Naive thymus-derived CD8-positive, alpha-beta T cell (primary cell): Measurements from ENCODE around the gene SKAP1. TPM values are rescaled to one million over a fixed set of nuclear protein-coding genes. Genes with fewer than 3 reads are reported as not detected.

ENCODE experiments used
- ATAC-seq, 2 donors: fragments of 150-1000 bp; cut with Tn5 transposase in 1 of 2; sonication (Bioruptor Pico), chemical (Tn5 transposase) in 1 of 2; 1 replicate in 1 of 2; 2 replicates in 1 of 2; pipeline ENCODE4 v1.10.0; 2021; ENCODE audit warnings: mild to moderate bottlenecking in 2 of 2, moderate library complexity in 2 of 2
- POLR2A ChIA-PET: fragments of 350-600 bp; sonication (Branson Sonifier 250); formaldehyde crosslinking; loops from one replicate; lab custom pipeline; 2021; ENCODE audit warnings: antibody characterized with exemption; lab: Charles Lee
- DNase-seq, 10 donors: peaks; one replicate each; pipeline versions ENCODE4 v3.0.0 to v3.0.0-alpha.2; 2020 to 2022
- H3K27ac Mint-ChIP-seq, 10 donors: one replicate each; pipeline ENCODE4 v1.8.0; 2020 to 2022; ENCODE audit warnings: mild to moderate bottlenecking in 10 of 10, mixed read lengths in 10 of 10, moderate library complexity in 4 of 10, inconsistent platforms in 1 of 10
- H3K27me3 Mint-ChIP-seq, 5 donors: one replicate each; pipeline ENCODE4 v1.8.0; 2021 to 2022; ENCODE audit warnings: mixed read lengths in 5 of 5
- H3K36me3 Mint-ChIP-seq, 3 donors: one replicate each; pipeline ENCODE4 v1.8.0; 2020 to 2022; ENCODE audit warnings: mixed read lengths in 3 of 3, mild to moderate bottlenecking in 2 of 3, inconsistent platforms in 1 of 3
- H3K4me1 Mint-ChIP-seq, 4 donors: one replicate each; pipeline ENCODE4 v1.8.0; 2021 to 2022; ENCODE audit warnings: mixed read lengths in 4 of 4
- H3K4me3 Mint-ChIP-seq, 10 donors: one replicate each; pipeline ENCODE4 v1.8.0; 2020 to 2022; ENCODE audit warnings: mild to moderate bottlenecking in 10 of 10, mixed read lengths in 10 of 10, moderate library complexity in 6 of 10, inconsistent platforms in 1 of 10
- H3K9me3 Mint-ChIP-seq, 9 donors: one replicate each; pipeline ENCODE4 v1.8.0; 2020 to 2022; ENCODE audit warnings: mixed read lengths in 9 of 9, mild to moderate bottlenecking in 3 of 9, inconsistent platforms in 1 of 9, moderate library complexity in 1 of 9
- polyA plus RNA-seq, 3 donors: library from polyadenylated mRNA; unstranded; fragments of 300-500 nt; fragmentation: Illumina TruSeq; gene quantifications; one replicate each; pipeline ENCODE4 v1.2.3, GENCODE V29; 2021
- total RNA-seq, 8 experiments: library from RNA in 2 of 8; stranded (reverse) in 2 of 8; gene quantifications; one replicate each; pipeline ENCODE4 v1.2.3 and lab custom pipeline; 2021 to 2026

Gene SKAP1
- total and polyA plus RNA-seq, 5 experiments from 2014 or later: 73.0 to 237 (median 223) TPM

- no peaks in the 10 kb centered on the region for H3K9me3 Mint-ChIP-seq
- H3K27me3 Mint-ChIP-seq: no peaks in the 10 kb centered on the region
- H3K4me3 Mint-ChIP-seq: no peak overlapping the region
- peaks cover 13 to 93% (median 21%) of the 10 kb centered on the region in 3 donors for H3K36me3 Mint-ChIP-seq
- peaks cover under 1 to 23% (median 15%) of the 10 kb centered on the region in 4 donors for H3K4me1 Mint-ChIP-seq
- no peak for ATAC-seq
- H3K27ac Mint-ChIP-seq: peak overlapping the region in 6 of 10 donors; percentile 2 to 52 (median 26)
- no peak for DNase-seq
- POLR2A ChIA-PET: no interaction called here
Observed at GRCh38 chr17:48179071-48179945, 250.7 kb downstream of the SKAP1 start.

GRCh38 chr17:48178317-48178716, 251.7 kb downstream of the SKAP1 start:
- H3K27me3 Mint-ChIP-seq: no peaks in the 10 kb centered on the region
- no peak overlapping the region for H3K4me3 Mint-ChIP-seq
- no peak for DNase-seq
- no peaks in the 10 kb centered on the region for H3K9me3 Mint-ChIP-seq
- H3K36me3 Mint-ChIP-seq: peaks cover 13 to 88% (median 21%) of the 10 kb centered on the region in 3 donors
- peaks cover 11 to 32% (median 22%) of the 10 kb centered on the region in 4 donors for H3K4me1 Mint-ChIP-seq
- no peak for ATAC-seq
- no peak overlapping the region for H3K27ac Mint-ChIP-seq
- POLR2A ChIA-PET: interaction anchor here (0.7 kb wide), 1 partner anchor 71 kb away, joined by 3 read pairs; the partner anchor contains the start of gene SNX11

GRCh38 chr17:48177816-48178215, 252.2 kb downstream of the SKAP1 start:
- Mint-ChIP-seq H3K4me3 (no peak overlapping the region), H3K9me3 (no peaks in the 10 kb centered on the region), H3K4me1 (peaks cover 15 to 36% (median 25%) of the 10 kb centered on the region in 4 donors), H3K27me3 (no peaks in the 10 kb centered on the region), H3K27ac (no peak overlapping the region), H3K36me3 (peaks cover 12 to 84% (median 17%) of the 10 kb centered on the region in 3 donors)
- POLR2A ChIA-PET: interaction anchor here (0.7 kb wide), 1 partner anchor 70 kb away, joined by 3 read pairs; the partner anchor contains the start of gene SNX11
- ATAC-seq (no peak), DNase-seq (no peak)

- no peak for ATAC-seq
- Mint-ChIP-seq H3K4me3 (no peak overlapping the region), H3K9me3 (no peaks in the 10 kb centered on the region), H3K27me3 (no peaks in the 10 kb centered on the region), H3K4me1 (peaks cover 15 to 38% (median 25%) of the 10 kb centered on the region in 4 donors), H3K27ac (peak overlapping the region in 2 of 10 donors; percentile 41 to 83), H3K36me3 (peaks cover 7 to 80% (median 15%) of the 10 kb centered on the region in 3 donors)
- POLR2A ChIA-PET: no interaction called here
- no peak for DNase-seq
Observed at GRCh38 chr17:48176471-48176855, 253.6 kb downstream of the SKAP1 start.

- no peak overlapping the region for H3K4me3 Mint-ChIP-seq
- ATAC-seq (no peak), DNase-seq (no peak)
- H3K27ac Mint-ChIP-seq: peak overlapping the region in 6 of 10 donors; percentile 4 to 83 (median 47)
- POLR2A ChIA-PET: no interaction called here
- peaks cover 7 to 78% (median 15%) of the 10 kb centered on the region in 3 donors for H3K36me3 Mint-ChIP-seq
- no peaks in the 10 kb centered on the region for H3K9me3 Mint-ChIP-seq
- peaks cover 15 to 38% (median 25%) of the 10 kb centered on the region in 4 donors for H3K4me1 Mint-ChIP-seq
- H3K27me3 Mint-ChIP-seq: no peaks in the 10 kb centered on the region
Observed at GRCh38 chr17:48175692-48176470, 254.1 kb downstream of the SKAP1 start.

GRCh38 chr17:48174833-48175523, 255.0 kb downstream of the SKAP1 start:
- Mint-ChIP-seq H3K36me3 (peaks cover 6 to 78% (median 7%) of the 10 kb centered on the region in 3 donors), H3K4me1 (peaks cover 15 to 35% (median 25%) of the 10 kb centered on the region in 4 donors), H3K4me3 (no peak overlapping the region), H3K9me3 (no peaks in the 10 kb centered on the region), H3K27ac (peak overlapping the region in 2 of 10 donors; percentile 43 to 83), H3K27me3 (no peaks in the 10 kb centered on the region)
- ATAC-seq (no peak), DNase-seq (no peak)
- POLR2A ChIA-PET: no interaction called here

- Mint-ChIP-seq H3K4me3 (peak overlapping the region in 5 of 10 donors; percentile 11 to 53 (median 23)), H3K9me3 (no peaks in the 10 kb centered on the region), H3K27me3 (no peaks in the 10 kb centered on the region), H3K4me1 (peaks cover 15 to 35% (median 25%) of the 10 kb centered on the region in 4 donors), H3K27ac (peak overlapping the region in 8 of 10 donors; percentile 6 to 81 (median 46)), H3K36me3 (peaks cover 0 to 76% (median under 1%) of the 10 kb centered on the region in 3 donors)
- POLR2A ChIA-PET: interaction anchor here (0.6 kb wide), 1 partner anchor 550 kb away, joined by 3 read pairs; no protein-coding TSS in a partner anchor
- DNase-seq: no peak
- peak in 1 of 2 donors; percentile 38 for ATAC-seq
Observed at GRCh38 chr17:48173191-48173984, 256.6 kb downstream of the SKAP1 start.

- peak overlapping the region in 1 of 10 donors; percentile 82 for H3K27ac Mint-ChIP-seq
- POLR2A ChIA-PET: no interaction called here
Observed at GRCh38 chr17:48169926-48170325, 260.1 kb downstream of the SKAP1 start.

GRCh38 chr17:48163809-48164208, 266.2 kb downstream of the SKAP1 start:
- Mint-ChIP-seq H3K4me1 (peaks cover 0 to 11% (median 3%) of the 10 kb centered on the region in 4 donors), H3K36me3 (peaks cover 0 to 81% (median 4%) of the 10 kb centered on the region in 3 donors), H3K9me3 (no peaks in the 10 kb centered on the region), H3K27me3 (no peaks in the 10 kb centered on the region), H3K27ac (peak overlapping the region in 2 of 10 donors; percentile 2 to 14), H3K4me3 (no peak overlapping the region)
- POLR2A ChIA-PET: no interaction called here
- ATAC-seq: no peak
- DNase-seq: no peak

More at GRCh38 chr17:48169926-48170325, 260.1 kb downstream of the SKAP1 start:
- ATAC-seq: no peak
- Mint-ChIP-seq H3K4me1 (peaks cover 13 to 30% (median 18%) of the 10 kb centered on the region in 4 donors), H3K9me3 (no peaks in the 10 kb centered on the region), H3K27me3 (no peaks in the 10 kb centered on the region), H3K36me3 (peaks cover 0 to 65% (median 2%) of the 10 kb centered on the region in 3 donors), H3K4me3 (no peak overlapping the region)
- no peak for DNase-seq

- no peak for ATAC-seq
- POLR2A ChIA-PET: no interaction called here
Observed at GRCh38 chr17:48162946-48163506, 267.0 kb downstream of the SKAP1 start.

GRCh38 chr17:48162306-48162934, 267.6 kb downstream of the SKAP1 start:
- Mint-ChIP-seq H3K9me3 (no peaks in the 10 kb centered on the region), H3K4me1 (peaks cover 0 to 5% (median 3%) of the 10 kb centered on the region in 4 donors), H3K27me3 (no peaks in the 10 kb centered on the region), H3K27ac (no peak overlapping the region), H3K36me3 (peaks cover 0 to 78% (median 4%) of the 10 kb centered on the region in 3 donors), H3K4me3 (no peak overlapping the region)
- DNase-seq (no peak), ATAC-seq (no peak)
- POLR2A ChIA-PET: no interaction called here

More at GRCh38 chr17:48162946-48163506, 267.0 kb downstream of the SKAP1 start:
- Mint-ChIP-seq H3K9me3 (no peaks in the 10 kb centered on the region), H3K36me3 (peaks cover 0 to 78% (median 4%) of the 10 kb centered on the region in 3 donors), H3K27ac (peak overlapping the region in 6 of 10 donors; percentile 2 to 47 (median 13)), H3K4me3 (no peak overlapping the region), H3K4me1 (peaks cover 0 to 10% (median 3%) of the 10 kb centered on the region in 4 donors), H3K27me3 (no peaks in the 10 kb centered on the region)
- no peak for DNase-seq
